Ovary (tissue), 3 donors: Measurements from ENCODE around the gene CFAP65.

Experiments used
- CTCF ChIP-seq, 3 donors: fragments of 450-650 bp in 2 of 3; fragments of 200-600 bp in 1 of 3; IDR thresholded peaks; one replicate each; pipeline versions ENCODE4 v1.5.1 to v1.8.0; 2016 to 2022; ENCODE audit warnings: antibody characterized with exemption in 3 of 3, mild to moderate bottlenecking in 1 of 3
- EP300 ChIP-seq: sonication (generic); formaldehyde crosslinking; IDR thresholded peaks from one replicate; pipeline ENCODE4 v1.6.1; 2017; ENCODE audit warnings: antibody characterized with exemption
- POLR2A ChIP-seq: fragments of 450-650 bp; IDR thresholded peaks from one replicate; pipeline ENCODE4 v1.6.1; 2017; ENCODE audit warnings: antibody characterized with exemption, mild to moderate bottlenecking, moderate library complexity
- donor health status: DM: no; HTN: no; CAD: no.

GRCh38 chr2:218975060-218975777, 66.1 kb downstream of the CFAP65 start:
- TF ChIP-seq POLR2A (no peak), CTCF (IDR thresholded peaks at IDR 0.05) (no peak), EP300 (no peak)
